ENCODE measurements around the gene PHACTR4.
A peak's percentile ranks its signal among the peaks of the same experiment; 100 is the strongest.
"Not testable (repeated sequence)": the region's sequence is repeated elsewhere in the genome, so short reads cannot be mapped to it uniquely, and the experiment has no call there.

Gene PHACTR4

GRCh38 chr1:28503117-28503516 is 133.6 kb downstream of the PHACTR4 start:
- no peak for DNase-seq (ENCODE audit: low read depth)

GRCh38 chr1:28505406-28506187 is 136.1 kb downstream of the PHACTR4 start, which contains the start of gene RCC1:
RCC1 (plus strand) TSS chr1:28506043; CDS start chr1:28529867, 23,824 bp downstream.
- peak; percentile 94 for DNase-seq (ENCODE audit: low read depth)

- no peak for DNase-seq (ENCODE audit: low read depth)
Observed at GRCh38 chr1:28506907-28507246, 137.3 kb downstream of the PHACTR4 start.

GRCh38 chr1:28507247-28507645 is 137.7 kb downstream of the PHACTR4 start:
- no peak for DNase-seq (ENCODE audit: low read depth)

GRCh38 chr1:28507646-28508434 is 138.3 kb downstream of the PHACTR4 start:
- DNase-seq (ENCODE audit: low read depth): no peak

- no peak for DNase-seq (ENCODE audit: low read depth)
Observed at GRCh38 chr1:28508435-28508754, 138.9 kb downstream of the PHACTR4 start.

GRCh38 chr1:28509705-28510272 is 140.2 kb downstream of the PHACTR4 start:
- no peak for DNase-seq (ENCODE audit: low read depth)

GRCh38 chr1:28510273-28510969 is 140.9 kb downstream of the PHACTR4 start:
- no peak for DNase-seq (ENCODE audit: low read depth)

- no peak for DNase-seq (ENCODE audit: low read depth)
Observed at GRCh38 chr1:28510970-28511440, 141.5 kb downstream of the PHACTR4 start.

- no peak for DNase-seq (ENCODE audit: low read depth)
Observed at GRCh38 chr1:28512058-28512611, 142.6 kb downstream of the PHACTR4 start.

- DNase-seq (ENCODE audit: low read depth): not testable (repeated sequence)
Observed at GRCh38 chr1:28514445-28514933, 144.9 kb downstream of the PHACTR4 start.

GRCh38 chr1:28516518-28516956 is 147.0 kb downstream of the PHACTR4 start:
- no peak for DNase-seq (ENCODE audit: low read depth)

GRCh38 chr1:28517649-28517999 is 148.1 kb downstream of the PHACTR4 start:
- DNase-seq (ENCODE audit: low read depth): no peak

GRCh38 chr1:28518000-28518744 is 148.6 kb downstream of the PHACTR4 start:
- peak; percentile 72 for DNase-seq (ENCODE audit: low read depth)

- no peak for DNase-seq (ENCODE audit: low read depth)
Observed at GRCh38 chr1:28518745-28519341, 149.3 kb downstream of the PHACTR4 start.

- no peak for DNase-seq (ENCODE audit: low read depth)
Observed at GRCh38 chr1:28519946-28520725, 150.6 kb downstream of the PHACTR4 start.

GRCh38 chr1:28520796-28521195 is 151.3 kb downstream of the PHACTR4 start:
- not testable (repeated sequence) for DNase-seq (ENCODE audit: low read depth)

GRCh38 chr1:28521502-28522164 is 152.1 kb downstream of the PHACTR4 start:
- DNase-seq (ENCODE audit: low read depth): no peak

GRCh38 chr1:28522537-28522936 is 153.0 kb downstream of the PHACTR4 start:
- not testable (repeated sequence) for DNase-seq (ENCODE audit: low read depth)

Data from T-helper 22 cell (primary cell).